Measurements from ENCODE around the gene ACTN3.

The ACTN3 gene

GRCh38 chr11:66545701-66546367 is 869 bp upstream of the ACTN3 start, which contains the start of gene ZDHHC24:
Gene ZDHHC24 (minus strand): TSS chr11:66546048. CDS start chr11:66546003, 45 bp downstream.
- DNase-seq: peak; percentile 96

GRCh38 chr11:66546966-66547661 is 411 bp downstream of the ACTN3 start:
- peak; percentile 25 for DNase-seq

- peak; percentile 26 for DNase-seq
Observed at GRCh38 chr11:66547662-66548009, 933 bp downstream of the ACTN3 start.

- no peak for DNase-seq
Observed at GRCh38 chr11:66548041-66548440, 1.3 kb downstream of the ACTN3 start.

GRCh38 chr11:66548774-66549630 is 2.3 kb downstream of the ACTN3 start:
- DNase-seq: no peak

GRCh38 chr11:66549696-66550095 is 3.0 kb downstream of the ACTN3 start:
- no peak for DNase-seq

- no peak for DNase-seq
Observed at GRCh38 chr11:66550887-66551286, 4.2 kb downstream of the ACTN3 start.

- no peak for DNase-seq
Observed at GRCh38 chr11:66554602-66555001, 7.9 kb downstream of the ACTN3 start.

GRCh38 chr11:66555416-66555815 is 8.7 kb downstream of the ACTN3 start:
- no peak for DNase-seq

GRCh38 chr11:66556086-66556485 is 9.4 kb downstream of the ACTN3 start:
- no peak for DNase-seq

GRCh38 chr11:66557733-66558326 is 11.1 kb downstream of the ACTN3 start:
- DNase-seq: no peak

GRCh38 chr11:66559142-66559865 is 12.6 kb downstream of the ACTN3 start:
- no peak for DNase-seq

- no peak for DNase-seq
Observed at GRCh38 chr11:66559866-66560676, 13.4 kb downstream of the ACTN3 start.

- DNase-seq: no peak
Observed at GRCh38 chr11:66561178-66561974, 14.7 kb downstream of the ACTN3 start.

GRCh38 chr11:66561975-66562248 is 15.2 kb downstream of the ACTN3 start:
- DNase-seq: no peak

GRCh38 chr11:66562275-66562674 is 15.6 kb downstream of the ACTN3 start:
- DNase-seq: no peak

GRCh38 chr11:66562907-66563583 is 16.3 kb downstream of the ACTN3 start:
- DNase-seq: no peak

- DNase-seq: no peak
Observed at GRCh38 chr11:66563832-66564231, 17.1 kb downstream of the ACTN3 start.

- DNase-seq: no peak
Observed at GRCh38 chr11:66564538-66564937, 17.8 kb downstream of the ACTN3 start.

GRCh38 chr11:66564984-66565383 is 18.3 kb downstream of the ACTN3 start:
- no peak for DNase-seq

All from right kidney (tissue), 1 donor.